ENCODE measurements around the gene STAM2.
"Not testable (repeated sequence)": the region's sequence is repeated elsewhere in the genome, so short reads cannot be mapped to it uniquely, and the experiment has no call there.

Gene STAM2

DNA sequence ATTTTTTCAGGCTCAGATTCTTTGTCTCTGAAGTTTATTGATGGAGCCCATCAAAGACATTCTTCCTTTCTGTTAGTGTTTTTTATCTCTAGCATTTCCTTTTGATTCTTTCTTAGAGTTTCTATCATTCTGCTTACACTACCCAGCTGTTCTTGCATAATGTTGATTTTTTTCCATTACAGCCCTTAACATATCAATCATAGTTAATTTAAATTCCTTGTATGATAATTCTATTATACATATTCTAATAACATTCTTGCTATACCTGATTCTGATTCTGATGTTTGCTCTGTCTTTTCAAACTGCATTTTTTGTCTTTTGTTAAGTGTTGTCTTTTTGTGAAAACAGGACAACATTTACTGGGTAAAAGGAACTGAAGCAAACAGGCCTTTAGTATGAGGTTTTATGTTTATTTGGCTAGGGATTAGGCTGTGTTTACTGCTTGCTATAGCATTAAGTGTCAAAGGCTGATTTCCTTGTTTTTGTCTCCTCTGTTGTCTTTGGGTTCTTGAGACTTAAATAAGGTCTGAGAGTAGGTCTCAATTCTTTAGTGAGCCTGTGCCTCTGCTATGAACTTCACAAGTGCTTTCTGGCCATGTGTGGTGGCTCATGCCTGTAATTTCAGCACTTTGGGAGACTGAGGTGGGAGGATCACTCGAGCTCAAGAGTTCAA is 8.0 kb upstream of the STAM2 start:
- no peak overlapping the region for H3K4me3 Mint-ChIP-seq
- no peaks in the 10 kb centered on the region for H3K9me3 Mint-ChIP-seq
- H3K27ac Mint-ChIP-seq, result no peak overlapping the region
- peaks cover 41% of the 10 kb centered on the region for H3K27me3 Mint-ChIP-seq
- no peak for DNase-seq
- H3K4me1 Mint-ChIP-seq, result peaks cover 8% of the 10 kb centered on the region
- ATAC-seq, result no peak

DNA sequence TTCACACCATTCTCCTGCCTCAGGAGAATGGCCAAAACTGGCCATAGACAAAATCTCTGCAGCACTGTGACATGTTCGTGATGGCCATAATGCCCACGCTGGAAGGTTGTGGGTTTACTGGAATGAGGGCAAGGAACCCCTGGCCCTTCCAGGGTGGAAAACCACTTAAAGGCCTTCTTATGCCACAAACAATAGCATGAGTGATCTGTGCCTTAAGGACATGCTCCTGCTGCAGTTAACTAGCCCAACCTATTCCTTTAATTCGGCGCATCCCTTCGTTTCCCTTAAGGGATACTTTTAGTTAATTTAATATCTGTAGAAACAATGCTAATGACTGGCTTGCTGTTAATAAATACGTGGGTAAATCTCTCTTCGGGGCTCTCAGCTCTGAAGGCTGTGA is 2.1 kb upstream of the STAM2 start:
- H3K27ac Mint-ChIP-seq, DNase-seq, H3K4me1 Mint-ChIP-seq, ATAC-seq, H3K9me3 Mint-ChIP-seq, H3K4me3 Mint-ChIP-seq: not testable (repeated sequence)
- H3K27me3 Mint-ChIP-seq, result peaks cover 18% of the 10 kb centered on the region

DNA sequence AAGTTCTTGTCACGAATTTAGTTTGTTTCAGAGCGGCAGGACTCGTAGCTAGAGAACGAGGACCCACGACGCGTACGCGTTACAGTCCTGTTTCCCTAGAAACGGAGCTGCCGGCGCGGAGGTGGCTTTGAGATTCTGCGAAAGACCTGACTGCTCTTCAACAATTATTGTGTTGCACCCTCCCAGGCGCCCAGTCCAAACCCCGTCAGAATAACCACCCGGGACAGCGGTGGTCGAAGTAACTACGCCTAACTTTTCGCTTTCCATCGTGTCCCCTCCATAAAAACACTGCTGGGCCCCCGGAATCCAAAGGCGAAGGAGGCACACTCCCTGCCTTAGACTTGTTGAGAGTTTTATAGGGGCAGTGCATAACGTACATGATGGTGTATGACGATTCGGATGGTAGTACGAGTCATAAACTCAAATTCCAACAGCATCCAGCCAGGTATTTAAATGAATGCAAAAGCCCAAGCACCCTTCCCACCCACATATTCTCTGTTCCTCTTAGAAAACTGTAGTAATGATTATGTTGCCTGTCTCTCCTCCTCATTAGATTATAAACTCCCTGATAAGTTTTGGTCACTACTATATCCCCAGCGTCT is 651 bp upstream of the STAM2 start:
- H3K27me3 Mint-ChIP-seq, result peaks cover 8% of the 10 kb centered on the region
- peak overlapping the region; percentile 100 for H3K27ac Mint-ChIP-seq
- H3K4me3 Mint-ChIP-seq, result peak overlapping the region; percentile 97 to 99
- no peaks in the 10 kb centered on the region for H3K9me3 Mint-ChIP-seq
- no peak for DNase-seq
- H3K4me1 Mint-ChIP-seq, result peaks cover 21% of the 10 kb centered on the region
- ATAC-seq, result peak; percentile 21

- DNase-seq (no peak), ATAC-seq (peak; percentile 31)
- Mint-ChIP-seq H3K4me3 (peak overlapping the region; percentile 97 to 99), H3K27ac (peak overlapping the region; percentile 100), H3K4me1 (peaks cover 21% of the 10 kb centered on the region), H3K27me3 (peaks cover 6% of the 10 kb centered on the region), H3K9me3 (no peaks in the 10 kb centered on the region)
Measured at GRCh38 chr2:152175012-152175367, 573 bp downstream of the STAM2 start.

GRCh38 chr2:152174574-152174973 is 989 bp downstream of the STAM2 start:
- Mint-ChIP-seq H3K4me3 (peak overlapping the region; percentile 97 to 99), H3K27ac (peak overlapping the region; percentile 100), H3K27me3 (peaks cover 2% of the 10 kb centered on the region), H3K4me1 (peaks cover 24% of the 10 kb centered on the region), H3K9me3 (no peaks in the 10 kb centered on the region)
- no peak for ATAC-seq
- DNase-seq, result no peak

GRCh38 chr2:152173831-152174230 is 1.7 kb downstream of the STAM2 start:
- peak overlapping the region in 1 of 2 donors; percentile 21 for H3K4me3 Mint-ChIP-seq
- DNase-seq (no peak), ATAC-seq (no peak)
- H3K27me3 Mint-ChIP-seq, result no peaks in the 10 kb centered on the region
- peaks cover 29% of the 10 kb centered on the region for H3K4me1 Mint-ChIP-seq
- no peaks in the 10 kb centered on the region for H3K9me3 Mint-ChIP-seq
- H3K27ac Mint-ChIP-seq, result no peak overlapping the region

- peaks cover 31% of the 10 kb centered on the region for H3K4me1 Mint-ChIP-seq
- not testable (repeated sequence) for H3K27me3 Mint-ChIP-seq, DNase-seq, H3K4me3 Mint-ChIP-seq, H3K9me3 Mint-ChIP-seq, ATAC-seq, H3K27ac Mint-ChIP-seq
Measured at GRCh38 chr2:152172201-152172785, 3.3 kb downstream of the STAM2 start.

DNA sequence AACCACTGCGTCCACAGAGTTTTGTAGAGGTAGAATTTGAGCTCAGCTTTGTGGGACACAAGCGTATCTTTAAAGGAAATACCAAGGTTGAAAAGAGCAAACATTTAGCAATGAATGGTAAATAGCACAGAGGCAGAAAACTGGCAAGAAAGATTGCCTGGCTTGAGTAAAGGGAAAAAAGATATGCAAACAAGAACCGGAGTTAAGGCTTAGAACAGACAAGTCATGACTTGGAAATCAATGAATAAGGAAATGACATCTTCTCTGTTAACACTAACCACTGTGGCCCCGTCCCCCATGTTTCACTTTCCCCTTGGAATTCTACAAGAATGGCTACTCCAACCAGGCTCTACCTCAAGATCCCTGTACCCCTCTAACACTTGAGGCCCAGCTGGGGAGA is 3.8 kb downstream of the STAM2 start:
- H3K4me3 Mint-ChIP-seq, result no peak overlapping the region
- no peak for DNase-seq

DNA sequence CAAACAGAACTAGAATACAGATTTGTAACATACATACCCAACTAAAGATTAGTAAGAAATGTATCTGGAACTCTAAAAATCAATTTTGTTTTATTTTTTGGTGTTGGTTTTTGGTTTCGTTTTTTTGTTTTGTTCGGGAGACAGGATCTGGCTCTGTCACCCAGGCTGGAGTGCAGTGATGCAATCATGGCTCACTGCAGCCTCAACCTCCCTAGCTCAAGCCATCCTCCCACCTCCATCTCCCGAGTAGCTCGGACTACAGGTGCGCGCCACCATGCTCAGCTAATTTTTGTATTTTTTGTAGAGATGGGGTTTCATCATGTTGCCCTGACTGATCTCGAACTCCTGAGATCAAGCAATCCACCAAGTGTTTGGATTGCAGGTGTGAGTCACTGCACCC is 6.4 kb downstream of the STAM2 start:
- H3K27me3 Mint-ChIP-seq, H3K4me3 Mint-ChIP-seq, ATAC-seq, DNase-seq, H3K9me3 Mint-ChIP-seq: not testable (repeated sequence)
- Mint-ChIP-seq H3K4me1 (peaks cover 38% of the 10 kb centered on the region), H3K27ac (peak overlapping the region in 1 of 2 donors; percentile 33)

More for the DNA sequence above, 3.8 kb downstream of the STAM2 start:
- ATAC-seq, result no peak
- Mint-ChIP-seq H3K27me3 (no peaks in the 10 kb centered on the region), H3K4me1 (peaks cover 33% of the 10 kb centered on the region), H3K27ac (no peak overlapping the region), H3K9me3 (no peaks in the 10 kb centered on the region)

DNA sequence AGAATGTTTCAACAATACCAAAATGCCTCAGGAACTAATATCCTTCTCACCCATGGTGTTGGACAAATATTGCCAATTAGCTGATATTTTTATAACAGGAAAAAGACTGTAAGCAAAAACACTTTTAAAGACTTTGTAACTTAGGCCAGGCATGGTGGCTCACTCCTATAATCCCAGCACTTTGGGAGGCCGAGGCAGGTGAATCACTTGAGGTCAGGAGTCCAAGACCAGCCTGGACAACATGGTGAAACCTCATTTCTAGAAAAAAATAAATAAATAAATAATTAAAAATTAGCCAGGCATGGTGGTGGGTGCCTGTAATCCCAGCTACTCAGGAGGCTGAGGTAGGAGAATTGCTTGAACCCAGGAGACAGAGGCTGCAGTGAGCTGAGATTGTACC is 8.1 kb downstream of the STAM2 start:
- DNase-seq, H3K27me3 Mint-ChIP-seq, ATAC-seq, H3K9me3 Mint-ChIP-seq, H3K27ac Mint-ChIP-seq, H3K4me3 Mint-ChIP-seq: not testable (repeated sequence)
- peaks cover 42% of the 10 kb centered on the region for H3K4me1 Mint-ChIP-seq

DNA sequence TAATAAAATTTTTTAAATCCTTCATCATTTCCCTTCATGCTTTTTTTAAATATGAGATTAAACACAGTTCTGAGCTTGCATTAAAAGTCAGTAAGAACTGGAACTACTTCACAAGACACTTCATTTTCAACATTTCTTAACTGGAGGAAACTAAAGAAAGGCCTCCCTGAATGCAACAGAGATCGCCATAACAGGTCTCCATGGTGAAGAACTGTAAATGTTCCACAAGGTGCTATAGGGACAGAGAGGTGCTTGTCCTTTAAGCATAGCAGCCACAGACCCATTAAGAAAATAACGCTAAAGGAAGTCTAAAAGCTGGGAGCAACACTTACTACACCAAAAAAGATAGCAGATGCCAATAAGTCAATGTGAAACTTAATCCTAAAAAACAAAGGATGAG is 8.5 kb downstream of the STAM2 start:
- H3K27ac Mint-ChIP-seq, result no peak overlapping the region
- ATAC-seq, result no peak

DNA sequence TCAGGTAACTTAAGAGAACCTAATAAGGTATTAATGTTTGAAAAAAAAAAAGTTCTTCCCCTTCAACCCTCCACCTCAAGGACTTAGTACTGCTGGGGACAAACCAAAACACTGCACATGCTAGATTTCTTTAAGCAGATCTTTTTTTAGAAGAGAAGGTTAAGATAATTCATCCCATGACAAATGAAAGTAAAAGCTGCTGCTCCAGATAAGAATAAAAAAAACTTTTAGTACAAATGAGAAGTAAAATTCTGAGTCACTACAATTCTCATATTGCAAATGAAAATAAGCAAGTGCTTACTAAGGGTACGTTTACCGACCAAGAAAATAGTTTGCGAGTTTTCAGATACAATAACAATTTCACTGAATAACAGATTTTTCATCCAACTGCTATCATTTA is 8.9 kb downstream of the STAM2 start:
- H3K4me1 Mint-ChIP-seq, result peaks cover 34% of the 10 kb centered on the region
- no peak overlapping the region for H3K27ac Mint-ChIP-seq
- H3K27me3 Mint-ChIP-seq, result no peaks in the 10 kb centered on the region
- no peaks in the 10 kb centered on the region for H3K9me3 Mint-ChIP-seq
- DNase-seq (no peak), ATAC-seq (no peak)
- H3K4me3 Mint-ChIP-seq, result peak overlapping the region; percentile 26 to 32

More for the DNA sequence above, 8.5 kb downstream of the STAM2 start:
- Mint-ChIP-seq H3K4me1 (peaks cover 38% of the 10 kb centered on the region), H3K9me3 (no peaks in the 10 kb centered on the region), H3K4me3 (peak overlapping the region in 1 of 2 donors; percentile 32), H3K27me3 (no peaks in the 10 kb centered on the region)
- DNase-seq, result no peak

GRCh38 chr2:152165780-152166179 is 9.8 kb downstream of the STAM2 start:
- Mint-ChIP-seq H3K27me3 (no peaks in the 10 kb centered on the region), H3K27ac (peak overlapping the region in 1 of 2 donors; percentile 42), H3K4me1 (peaks cover 31% of the 10 kb centered on the region), H3K4me3 (no peak overlapping the region), H3K9me3 (no peaks in the 10 kb centered on the region)
- ATAC-seq (no peak), DNase-seq (no peak)

GRCh38 chr2:152165306-152165705 is 10.3 kb downstream of the STAM2 start:
- Mint-ChIP-seq H3K27ac (no peak overlapping the region), H3K9me3 (no peaks in the 10 kb centered on the region), H3K4me1 (peaks cover 31% of the 10 kb centered on the region), H3K27me3 (no peaks in the 10 kb centered on the region), H3K4me3 (no peak overlapping the region)
- DNase-seq (no peak), ATAC-seq (no peak)

GRCh38 chr2:152163669-152164068 is 11.9 kb downstream of the STAM2 start:
- not testable (repeated sequence) for ATAC-seq, H3K27me3 Mint-ChIP-seq, H3K9me3 Mint-ChIP-seq, H3K4me3 Mint-ChIP-seq, DNase-seq, H3K27ac Mint-ChIP-seq
- peaks cover 28% of the 10 kb centered on the region for H3K4me1 Mint-ChIP-seq

GRCh38 chr2:152162141-152162540 is 13.4 kb downstream of the STAM2 start:
- H3K27ac Mint-ChIP-seq, result no peak overlapping the region
- ATAC-seq (no peak), DNase-seq (no peak)
- peaks cover 5 to 14% of the 10 kb centered on the region in 2 donors for H3K9me3 Mint-ChIP-seq
- no peaks in the 10 kb centered on the region for H3K27me3 Mint-ChIP-seq
- H3K4me3 Mint-ChIP-seq, result no peak overlapping the region
- peaks cover 33% of the 10 kb centered on the region for H3K4me1 Mint-ChIP-seq
